22Rv1 (cell line): Measurements from ENCODE around the gene RPP25L.

Source experiments
- ZFX ChIP-seq: fragments of 450-650 bp; IDR thresholded peaks from 2 replicates; pipeline ENCODE4 v1.6.1; 2017; ENCODE audit warnings: antibody characterized with exemption, borderline replicate concordance
- TF ChIP-seq, protein P1 (sequence below): fragments of 450-650 bp; IDR thresholded peaks from 2 replicates; pipeline ENCODE4 v1.5.1; 2017; ENCODE audit warnings: mild to moderate bottlenecking

DNA sequence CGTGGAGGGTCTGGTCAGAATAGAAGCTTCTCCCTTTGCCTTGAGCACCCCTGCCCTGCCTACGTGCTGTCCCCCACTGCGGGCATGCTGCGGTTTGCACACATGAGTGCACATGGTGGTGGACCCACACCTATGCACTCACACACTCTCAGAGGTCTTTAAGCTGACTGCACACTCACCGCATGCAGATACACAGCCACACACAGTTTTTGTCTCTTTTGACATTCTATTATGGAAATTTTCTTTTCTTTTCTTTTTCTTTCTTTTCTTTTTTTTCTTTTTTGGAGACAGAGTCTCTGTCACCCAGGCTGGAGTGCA, 17.6 kb upstream of the RPP25L start:
- TF ChIP-seq, protein P1, sequence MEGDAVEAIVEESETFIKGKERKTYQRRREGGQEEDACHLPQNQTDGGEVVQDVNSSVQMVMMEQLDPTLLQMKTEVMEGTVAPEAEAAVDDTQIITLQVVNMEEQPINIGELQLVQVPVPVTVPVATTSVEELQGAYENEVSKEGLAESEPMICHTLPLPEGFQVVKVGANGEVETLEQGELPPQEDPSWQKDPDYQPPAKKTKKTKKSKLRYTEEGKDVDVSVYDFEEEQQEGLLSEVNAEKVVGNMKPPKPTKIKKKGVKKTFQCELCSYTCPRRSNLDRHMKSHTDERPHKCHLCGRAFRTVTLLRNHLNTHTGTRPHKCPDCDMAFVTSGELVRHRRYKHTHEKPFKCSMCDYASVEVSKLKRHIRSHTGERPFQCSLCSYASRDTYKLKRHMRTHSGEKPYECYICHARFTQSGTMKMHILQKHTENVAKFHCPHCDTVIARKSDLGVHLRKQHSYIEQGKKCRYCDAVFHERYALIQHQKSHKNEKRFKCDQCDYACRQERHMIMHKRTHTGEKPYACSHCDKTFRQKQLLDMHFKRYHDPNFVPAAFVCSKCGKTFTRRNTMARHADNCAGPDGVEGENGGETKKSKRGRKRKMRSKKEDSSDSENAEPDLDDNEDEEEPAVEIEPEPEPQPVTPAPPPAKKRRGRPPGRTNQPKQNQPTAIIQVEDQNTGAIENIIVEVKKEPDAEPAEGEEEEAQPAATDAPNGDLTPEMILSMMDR = no peak
- no peak for TF ChIP-seq ZFX
